Loucy (cell line): ENCODE data around the gene AKNA.

Source experiments
- EZH2phosphoT487 ChIP-seq: fragments of 200-600 bp; IDR thresholded peaks from 2 replicates; pipeline ENCODE4 v1.6.1; 2018; ENCODE audit warnings: antibody characterized with exemption, mild to moderate bottlenecking, moderate library complexity, borderline replicate concordance
- TF ChIP-seq, protein P1 (sequence below): fragments of 200-600 bp; sonication (generic); conservative IDR thresholded peaks from 2 replicates; pipeline ENCODE4 v1.5.1; 2014; ENCODE audit warnings: mild to moderate bottlenecking, antibody characterized with exemption, low read length

DNA sequence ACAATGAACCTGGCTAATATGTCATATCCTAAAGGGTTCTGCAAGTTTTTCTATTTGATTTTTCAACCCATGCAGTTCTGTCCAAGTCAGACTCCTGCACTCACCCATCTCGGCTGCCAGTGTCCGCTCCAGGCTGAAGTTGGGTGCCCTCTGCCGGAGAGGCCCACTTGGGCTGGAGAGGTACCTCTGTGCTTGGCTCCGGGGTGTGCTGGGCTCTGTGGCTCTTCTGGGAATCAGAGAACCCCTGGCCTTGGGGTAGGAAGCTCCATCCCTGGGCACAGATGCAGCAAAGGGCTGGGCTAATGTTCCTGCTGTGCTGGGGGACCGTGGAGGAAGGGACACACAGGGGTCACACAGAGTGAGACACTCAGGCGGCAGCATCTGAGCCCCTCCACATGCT is 32.0 kb downstream of the AKNA start:
- TF ChIP-seq, protein P1, sequence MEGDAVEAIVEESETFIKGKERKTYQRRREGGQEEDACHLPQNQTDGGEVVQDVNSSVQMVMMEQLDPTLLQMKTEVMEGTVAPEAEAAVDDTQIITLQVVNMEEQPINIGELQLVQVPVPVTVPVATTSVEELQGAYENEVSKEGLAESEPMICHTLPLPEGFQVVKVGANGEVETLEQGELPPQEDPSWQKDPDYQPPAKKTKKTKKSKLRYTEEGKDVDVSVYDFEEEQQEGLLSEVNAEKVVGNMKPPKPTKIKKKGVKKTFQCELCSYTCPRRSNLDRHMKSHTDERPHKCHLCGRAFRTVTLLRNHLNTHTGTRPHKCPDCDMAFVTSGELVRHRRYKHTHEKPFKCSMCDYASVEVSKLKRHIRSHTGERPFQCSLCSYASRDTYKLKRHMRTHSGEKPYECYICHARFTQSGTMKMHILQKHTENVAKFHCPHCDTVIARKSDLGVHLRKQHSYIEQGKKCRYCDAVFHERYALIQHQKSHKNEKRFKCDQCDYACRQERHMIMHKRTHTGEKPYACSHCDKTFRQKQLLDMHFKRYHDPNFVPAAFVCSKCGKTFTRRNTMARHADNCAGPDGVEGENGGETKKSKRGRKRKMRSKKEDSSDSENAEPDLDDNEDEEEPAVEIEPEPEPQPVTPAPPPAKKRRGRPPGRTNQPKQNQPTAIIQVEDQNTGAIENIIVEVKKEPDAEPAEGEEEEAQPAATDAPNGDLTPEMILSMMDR: no peak
- no peak for TF ChIP-seq EZH2phosphoT487
